ENCODE results near the gene CDC40.

The CDC40 gene

DNA sequence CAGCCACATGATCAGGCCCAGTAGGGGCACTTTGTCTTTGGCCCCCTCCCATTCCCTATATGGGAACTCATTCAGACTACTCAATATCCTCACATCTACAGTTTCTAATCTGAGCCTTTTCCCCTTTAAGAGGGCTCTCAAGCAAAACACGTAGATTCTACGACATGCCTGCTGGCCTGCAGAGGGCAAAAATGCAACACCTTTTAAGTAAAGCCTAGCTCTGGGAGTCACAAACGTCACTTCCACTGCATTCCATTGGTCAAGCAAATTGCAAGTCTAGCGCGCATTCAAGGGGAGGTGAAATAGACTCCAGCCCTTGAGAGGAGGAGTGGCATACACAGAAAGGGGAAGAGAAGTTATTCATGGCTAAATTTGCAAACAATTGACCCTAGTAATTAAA is 70.6 kb downstream of the CDC40 start:
- H3K79me2 ChIP-seq (ENCODE audit: control insufficient read depth, insufficient read depth, low read length, poor library complexity): no peaks in the 10 kb centered on the region
- H3K18ac ChIP-seq (ENCODE audit: low read length): no peak overlapping the region
- no peak overlapping the region for H3K4ac ChIP-seq (ENCODE audit: low read depth, low read length)
- no peak overlapping the region for H2BK5ac ChIP-seq (ENCODE audit: low read depth, low read length, poor library complexity)
- H4K8ac ChIP-seq (ENCODE audit: low read depth, low read length): no peak overlapping the region
- no peak overlapping the region for H2AK5ac ChIP-seq (ENCODE audit: low read length)
- H2BK12ac ChIP-seq (ENCODE audit: low read length): no peak overlapping the region
- no peak overlapping the region for H4K91ac ChIP-seq (ENCODE audit: low read depth, low read length)
- no peak overlapping the region for H3K4me2 ChIP-seq (ENCODE audit: low read length)
- H3K27me3 ChIP-seq (ENCODE audit: insufficient read depth, low read length): no peaks in the 10 kb centered on the region
- H2BK120ac ChIP-seq (ENCODE audit: insufficient read depth, low read length, poor library complexity): no peak overlapping the region
- H3K27ac ChIP-seq (ENCODE audit: low read depth, low read length): no peak overlapping the region
- no peak overlapping the region for H3K4me3 ChIP-seq (ENCODE audit: low read depth, low read length)
- no peaks in the 10 kb centered on the region for H3K79me1 ChIP-seq (ENCODE audit: low read length)
- no CpG with 5 or more reads among the region's 5 CpGs for WGBS (ENCODE audit: extremely low coverage, insufficient coverage, insufficient read length)
- H3K4me1 ChIP-seq (ENCODE audit: control insufficient read depth in 1 of 2, insufficient read depth in 2 of 2, low read length in 2 of 2): no peaks in the 10 kb centered on the region
- no peaks in the 10 kb centered on the region for H3K36me3 ChIP-seq (ENCODE audit: control insufficient read depth in 1 of 2, insufficient read depth in 2 of 2, low read length in 2 of 2)
- H3K14ac ChIP-seq (ENCODE audit: low read length): no peak overlapping the region
- no peak for DNase-seq
- no peak overlapping the region for H3K9ac ChIP-seq (ENCODE audit: low read length)
- no peaks in the 10 kb centered on the region for H3K9me3 ChIP-seq (ENCODE audit: insufficient read depth, low read depth, low read length)
- H2AFZ ChIP-seq (ENCODE audit: insufficient read depth, low read length, poor library complexity): no peak overlapping the region
- H3K23ac ChIP-seq (ENCODE audit: low read length): no peak overlapping the region
- no peak overlapping the region for H4K12ac ChIP-seq (ENCODE audit: low read depth, low read length)

- Histone ChIP-seq H3K23ac (ENCODE audit: low read length) (no peak overlapping the region), H3K4me2 (ENCODE audit: low read length) (no peak overlapping the region), H2BK5ac (ENCODE audit: low read depth, low read length, poor library complexity) (no peak overlapping the region), H3K9me3 (ENCODE audit: insufficient read depth, low read depth, low read length) (no peaks in the 10 kb centered on the region), H2AK5ac (ENCODE audit: low read length) (no peak overlapping the region), H3K4ac (ENCODE audit: low read depth, low read length) (no peak overlapping the region), H3K18ac (ENCODE audit: low read length) (no peak overlapping the region), H4K8ac (ENCODE audit: low read depth, low read length) (no peak overlapping the region), H3K4me3 (ENCODE audit: low read depth, low read length) (no peak overlapping the region), H3K36me3 (ENCODE audit: control insufficient read depth in 1 of 2, insufficient read depth in 2 of 2, low read length in 2 of 2) (no peaks in the 10 kb centered on the region), H4K12ac (ENCODE audit: low read depth, low read length) (no peak overlapping the region), H3K9ac (ENCODE audit: low read length) (no peak overlapping the region), H3K4me1 (ENCODE audit: control insufficient read depth in 1 of 2, insufficient read depth in 2 of 2, low read length in 2 of 2) (no peaks in the 10 kb centered on the region), H3K14ac (ENCODE audit: low read length) (no peak overlapping the region), H3K27me3 (ENCODE audit: insufficient read depth, low read length) (no peaks in the 10 kb centered on the region), H2BK120ac (ENCODE audit: insufficient read depth, low read length, poor library complexity) (no peak overlapping the region), H3K79me2 (ENCODE audit: control insufficient read depth, insufficient read depth, low read length, poor library complexity) (no peaks in the 10 kb centered on the region), H2BK12ac (ENCODE audit: low read length) (no peak overlapping the region), H3K79me1 (ENCODE audit: low read length) (no peaks in the 10 kb centered on the region), H4K91ac (ENCODE audit: low read depth, low read length) (no peak overlapping the region), H2AFZ (ENCODE audit: insufficient read depth, low read length, poor library complexity) (no peak overlapping the region), H3K27ac (ENCODE audit: low read depth, low read length) (no peak overlapping the region)
- no CpG with 5 or more reads among the region's 5 CpGs for WGBS (ENCODE audit: extremely low coverage, insufficient coverage, insufficient read length)
- DNase-seq: peak in 1 of 2 donors; percentile 25
These were observed 75.1 kb downstream of the CDC40 start for GRCh38 chr6:110255211-110255750.

GRCh38 chr6:110256366-110256765 is 76.1 kb downstream of the CDC40 start:
- Histone ChIP-seq H4K91ac (ENCODE audit: low read depth, low read length) (no peak overlapping the region), H3K27me3 (ENCODE audit: insufficient read depth, low read length) (no peaks in the 10 kb centered on the region)
- WGBS (ENCODE audit: extremely low coverage, insufficient coverage, insufficient read length): no CpG with 5 or more reads among the region's 2 CpGs

DNA sequence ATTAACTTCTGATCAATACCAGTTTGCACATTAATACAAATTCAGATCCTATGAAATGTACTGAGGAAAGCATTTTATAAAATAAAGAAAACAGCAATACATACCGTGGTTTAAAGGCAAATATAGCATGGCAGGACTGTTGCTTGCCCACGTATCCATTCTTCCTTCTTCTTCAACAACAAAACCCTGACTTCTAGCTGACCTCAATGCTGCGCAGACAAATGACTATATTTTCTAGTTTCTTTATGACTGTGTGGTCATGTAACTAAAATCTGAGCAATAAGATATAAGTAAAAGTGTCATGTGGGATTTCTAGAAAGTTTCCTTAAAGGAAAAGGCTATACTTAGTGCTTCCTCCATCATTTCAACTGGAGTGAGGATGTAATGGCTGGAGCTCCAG is 85.0 kb downstream of the CDC40 start:
- no peak overlapping the region for H3K23ac ChIP-seq (ENCODE audit: low read length)
- no CpG with 5 or more reads among the region's 3 CpGs for WGBS (ENCODE audit: extremely low coverage, insufficient coverage, insufficient read length)
- H3K4me1 ChIP-seq (ENCODE audit: control insufficient read depth in 1 of 2, insufficient read depth in 2 of 2, low read length in 2 of 2): no peaks in the 10 kb centered on the region
- H3K79me1 ChIP-seq (ENCODE audit: low read length): peaks cover under 1% of the 10 kb centered on the region
- no peak overlapping the region for H3K27ac ChIP-seq (ENCODE audit: low read depth, low read length)
- no peaks in the 10 kb centered on the region for H3K27me3 ChIP-seq (ENCODE audit: insufficient read depth, low read length)
- no peaks in the 10 kb centered on the region for H3K79me2 ChIP-seq (ENCODE audit: control insufficient read depth, insufficient read depth, low read length, poor library complexity)
- H2AFZ ChIP-seq (ENCODE audit: insufficient read depth, low read length, poor library complexity): no peak overlapping the region
- H3K4me3 ChIP-seq (ENCODE audit: low read depth, low read length): no peak overlapping the region
- DNase-seq: no peak
- H2BK120ac ChIP-seq (ENCODE audit: insufficient read depth, low read length, poor library complexity): no peak overlapping the region
- no peak overlapping the region for H4K12ac ChIP-seq (ENCODE audit: low read depth, low read length)
- no peaks in the 10 kb centered on the region for H3K36me3 ChIP-seq (ENCODE audit: control insufficient read depth in 1 of 2, insufficient read depth in 2 of 2, low read length in 2 of 2)
- no peak overlapping the region for H2BK12ac ChIP-seq (ENCODE audit: low read length)
- H3K14ac ChIP-seq (ENCODE audit: low read length): no peak overlapping the region
- no peak overlapping the region for H2BK5ac ChIP-seq (ENCODE audit: low read depth, low read length, poor library complexity)
- no peak overlapping the region for H2AK5ac ChIP-seq (ENCODE audit: low read length)
- H4K8ac ChIP-seq (ENCODE audit: low read depth, low read length): no peak overlapping the region
- H3K18ac ChIP-seq (ENCODE audit: low read length): no peak overlapping the region
- H3K9me3 ChIP-seq (ENCODE audit: insufficient read depth, low read depth, low read length): no peaks in the 10 kb centered on the region
- no peak overlapping the region for H3K4ac ChIP-seq (ENCODE audit: low read depth, low read length)
- H3K9ac ChIP-seq (ENCODE audit: low read length): no peak overlapping the region
- H3K4me2 ChIP-seq (ENCODE audit: low read length): no peak overlapping the region
- H4K91ac ChIP-seq (ENCODE audit: low read depth, low read length): no peak overlapping the region

More at GRCh38 chr6:110256366-110256765, 76.1 kb downstream of the CDC40 start:
- Histone ChIP-seq H3K4me3 (ENCODE audit: low read depth, low read length) (no peak overlapping the region), H3K9me3 (ENCODE audit: insufficient read depth, low read depth, low read length) (no peaks in the 10 kb centered on the region), H3K4ac (ENCODE audit: low read depth, low read length) (no peak overlapping the region), H3K4me2 (ENCODE audit: low read length) (no peak overlapping the region), H2AK5ac (ENCODE audit: low read length) (no peak overlapping the region), H4K8ac (ENCODE audit: low read depth, low read length) (no peak overlapping the region), H3K23ac (ENCODE audit: low read length) (no peak overlapping the region), H3K4me1 (ENCODE audit: control insufficient read depth in 1 of 2, insufficient read depth in 2 of 2, low read length in 2 of 2) (no peaks in the 10 kb centered on the region), H2BK5ac (ENCODE audit: low read depth, low read length, poor library complexity) (no peak overlapping the region), H3K79me2 (ENCODE audit: control insufficient read depth, insufficient read depth, low read length, poor library complexity) (no peaks in the 10 kb centered on the region), H3K9ac (ENCODE audit: low read length) (no peak overlapping the region), H3K18ac (ENCODE audit: low read length) (no peak overlapping the region), H3K36me3 (ENCODE audit: control insufficient read depth in 1 of 2, insufficient read depth in 2 of 2, low read length in 2 of 2) (no peaks in the 10 kb centered on the region), H3K79me1 (ENCODE audit: low read length) (no peaks in the 10 kb centered on the region), H3K27ac (ENCODE audit: low read depth, low read length) (no peak overlapping the region), H2AFZ (ENCODE audit: insufficient read depth, low read length, poor library complexity) (no peak overlapping the region), H4K12ac (ENCODE audit: low read depth, low read length) (no peak overlapping the region), H3K14ac (ENCODE audit: low read length) (no peak overlapping the region), H2BK120ac (ENCODE audit: insufficient read depth, low read length, poor library complexity) (no peak overlapping the region), H2BK12ac (ENCODE audit: low read length) (no peak overlapping the region)
- DNase-seq: no peak

Data from trophoblast cell (in vitro differentiated cells and primary cell).